SK-N-SH (cell line): Measurements from ENCODE around the gene ADAMTS15.

Experiments
- CHD2 ChIP-seq: fragments of 150-350 bp; IDR thresholded peaks from 2 replicates; pipeline ENCODE4 v1.6.1; 2018; ENCODE audit warnings: low read length; ENCODE audit not compliant: partially characterized antibody
- CTCF ChIP-seq: fragments of 200-600 bp; sonication (generic); IDR thresholded peaks from 2 replicates; pipeline ENCODE4 v1.6.1; 2017; ENCODE audit warnings: antibody characterized with exemption, mild to moderate bottlenecking, moderate library complexity
- MEF2A ChIP-seq: IDR thresholded peaks from 2 replicates; pipeline ENCODE4 v1.4.0; 2012; ENCODE audit warnings: low read depth, borderline replicate concordance
- RAD21 ChIP-seq: IDR thresholded peaks from 2 replicates; pipeline ENCODE4 v1.6.1; 2012; ENCODE audit warnings: mild to moderate bottlenecking, low read length
- SIN3A ChIP-seq: IDR thresholded peaks from 2 replicates; pipeline ENCODE4 v1.6.1; 2012; ENCODE audit warnings: low read depth, mild to moderate bottlenecking, low read length, moderate library complexity, borderline replicate concordance
- TCF12 ChIP-seq: IDR thresholded peaks from 2 replicates; pipeline ENCODE4 v1.4.0; 2012

- TF ChIP-seq CTCF (no peak), MEF2A (no peak), CHD2 (no peak), RAD21 (no peak), TCF12 (no peak), SIN3A (no peak)
Measured at GRCh38 chr11:130464291-130464812, 15.9 kb downstream of the ADAMTS15 start.
